Right renal pelvis (tissue), 4 donors: Measurements from ENCODE around the gene KCNN2. TPM values are rescaled to one million over a fixed set of nuclear protein-coding genes. Genes with fewer than 3 reads are reported as not detected.

ENCODE experiments used
- DNase-seq, 4 donors: peaks; one replicate each; pipeline ENCODE4 v3.0.0-alpha.2; 2013; ENCODE audit warnings: low read depth in 4 of 4, low spot score in 3 of 4, missing footprints in 1 of 4
- polyA plus RNA-seq, 4 donors: library from polyadenylated mRNA; unstranded; fragments of 120-200 nt; gene quantifications; one replicate each; pipeline ENCODE4 v1.2.1, GENCODE V29; 2013; ENCODE audit not compliant: insufficient read length in 4 of 4

The KCNN2 gene
- polyA plus RNA-seq, 4 donors = 3.5 to 7.4 (median 4.7) TPM

DNA sequence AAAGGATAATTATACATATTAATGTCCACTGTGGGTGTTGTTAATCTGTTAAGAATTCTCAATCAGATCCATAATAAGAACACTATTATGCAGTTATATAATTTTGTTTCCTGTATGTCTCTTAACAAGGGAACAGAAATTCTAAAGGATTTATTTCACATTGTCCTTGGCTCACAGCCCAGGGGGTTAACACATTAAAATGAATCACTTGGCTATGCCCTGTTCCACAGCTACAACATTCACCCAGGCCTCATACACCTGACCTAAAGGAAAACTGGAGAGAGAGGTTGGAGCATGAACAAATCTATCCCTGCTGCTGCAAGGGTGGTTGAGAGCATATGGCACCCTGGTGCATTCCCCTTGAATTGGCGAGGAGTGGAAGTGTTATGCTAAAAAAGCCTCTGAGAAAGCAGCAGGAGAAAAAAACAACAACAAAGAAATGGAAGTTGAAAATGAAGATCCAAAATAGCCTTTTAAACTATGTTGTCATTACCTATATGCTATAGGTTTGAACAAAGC, 116.0 kb downstream of the KCNN2 start:
- no peak for DNase-seq

DNA sequence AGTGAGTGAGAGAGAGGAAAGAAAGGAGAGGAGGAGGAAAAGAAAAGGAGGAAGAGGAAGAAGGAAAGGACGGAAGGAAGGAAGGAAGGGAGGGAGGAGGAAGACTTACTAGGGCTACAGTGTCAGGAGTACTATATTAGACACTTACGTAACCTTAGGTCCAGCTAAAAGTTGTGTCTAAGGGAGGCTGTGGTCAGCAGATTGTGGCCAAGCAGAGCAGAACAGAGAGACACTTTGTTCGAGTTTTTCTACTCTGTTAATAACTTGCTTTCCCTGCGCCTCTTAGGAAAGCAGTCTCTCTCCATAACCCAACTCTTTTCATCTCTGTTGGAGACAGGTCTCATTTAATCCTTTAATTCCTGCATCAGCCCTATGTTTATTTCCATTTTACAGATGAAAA, 138.9 kb downstream of the KCNN2 start:
- no peak for DNase-seq

DNA sequence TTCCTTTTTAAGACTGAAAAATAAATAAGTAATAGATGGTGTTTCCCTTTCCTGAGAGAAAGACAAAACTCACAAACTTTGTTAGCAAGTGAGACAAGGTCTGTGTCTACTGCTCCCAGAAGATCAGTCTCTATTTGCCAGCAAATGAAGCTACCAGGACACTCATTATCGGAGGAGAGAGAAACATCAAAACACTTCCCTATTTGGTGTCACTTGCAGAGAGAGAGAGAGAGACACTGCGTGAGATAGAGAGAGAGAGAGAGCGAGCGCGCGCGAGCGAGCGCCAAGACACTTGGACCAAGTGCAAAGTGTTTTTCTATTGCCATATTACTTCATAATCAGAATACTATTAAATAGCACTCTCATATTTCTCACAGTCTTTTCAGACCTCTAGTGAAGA, 142.7 kb downstream of the KCNN2 start:
- DNase-seq = no peak

DNA sequence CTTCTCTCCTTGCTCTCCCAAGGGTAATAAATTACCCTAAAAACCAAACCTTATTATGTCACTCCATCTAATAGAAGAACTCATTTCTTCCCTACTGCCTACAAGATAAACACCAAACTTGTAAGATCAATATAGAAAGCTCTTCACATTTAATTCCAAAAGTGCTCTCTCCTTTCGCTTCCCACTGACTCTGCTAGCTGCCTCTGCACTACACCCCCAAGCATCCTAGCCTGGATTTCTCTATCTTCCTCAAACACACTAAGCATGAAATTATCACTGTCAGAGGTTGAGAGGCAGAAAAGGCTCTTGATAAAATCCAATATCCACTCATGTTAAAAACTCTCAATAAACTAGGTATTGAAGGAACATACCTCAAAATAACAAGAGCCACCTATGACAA, 162.4 kb downstream of the KCNN2 start:
- no peak for DNase-seq

DNA sequence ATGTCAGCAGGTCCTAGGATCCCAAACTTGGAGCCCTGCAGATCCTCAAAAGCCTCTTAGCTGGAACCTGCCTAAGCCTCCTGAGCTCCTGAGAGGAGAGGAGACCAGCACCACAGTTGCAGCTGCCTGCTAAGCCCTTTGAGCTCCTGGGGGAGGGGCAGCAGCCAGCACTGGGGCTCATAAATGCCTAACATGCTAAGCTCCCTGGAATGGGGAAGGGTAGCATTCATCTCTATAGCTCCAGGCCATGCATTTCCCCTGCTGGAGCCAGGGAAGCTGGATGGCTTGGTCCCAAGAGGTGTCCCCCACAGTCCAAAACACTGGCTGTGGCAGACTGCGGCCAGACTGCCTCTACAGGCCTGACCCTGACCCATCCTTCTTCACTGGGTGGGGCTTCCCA, 182.7 kb downstream of the KCNN2 start:
- no peak for DNase-seq
